Suprapubic skin (tissue), 4 donors: ENCODE data around the gene CDH4.

ENCODE experiments used
- EP300 ChIP-seq: sonication (generic); formaldehyde crosslinking; IDR thresholded peaks from one replicate; pipeline ENCODE4 v1.6.1; 2017; ENCODE audit warnings: antibody characterized with exemption
- POLR2A ChIP-seq, 2 donors: fragments of 450-650 bp; IDR thresholded peaks; one replicate each; pipeline ENCODE4 v1.6.1; 2017; ENCODE audit warnings: antibody characterized with exemption in 2 of 2, mild to moderate bottlenecking in 2 of 2, moderate library complexity in 2 of 2
- POLR2AphosphoS5 ChIP-seq, 3 donors: sonication (generic); formaldehyde crosslinking; IDR thresholded peaks; one replicate each; pipeline ENCODE4 v1.6.1; 2017; ENCODE audit warnings: antibody characterized with exemption in 3 of 3

DNA sequence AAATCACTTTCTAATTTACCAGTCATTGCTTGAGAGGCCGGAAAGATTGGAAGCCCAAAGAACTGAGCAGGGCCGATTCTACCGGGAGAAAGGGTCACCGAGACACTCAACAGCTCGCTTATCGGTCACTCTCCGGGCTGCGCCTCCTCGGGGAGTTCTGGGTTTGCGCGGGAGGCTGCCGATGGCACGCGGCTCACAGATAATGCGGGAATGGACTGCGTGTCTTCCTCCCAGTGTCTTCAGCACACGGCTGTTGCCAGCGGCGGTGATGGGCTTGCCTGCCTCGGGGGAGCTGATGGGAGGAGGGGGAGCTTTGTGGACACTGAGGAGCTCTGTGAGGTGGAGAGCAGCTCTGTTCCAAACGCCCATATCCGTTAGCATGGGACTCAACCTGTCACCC lies 314.6 kb downstream of the CDH4 start:
- no peak for TF ChIP-seq POLR2AphosphoS5 (IDR thresholded peaks at IDR 0.05)
- TF ChIP-seq EP300: no peak
- TF ChIP-seq POLR2A (IDR thresholded peaks at IDR 0.05): no peak
